NCI-H1694 treated with DMSO at 0.1 percent for 48 hours (cell line): ENCODE measurements around the gene MGAT5.

Experiments
- DNase-seq: peaks from one replicate; lab custom pipeline; 2025; lab: John Stamatoyannopoulos, UW

MGAT5 gene

DNA sequence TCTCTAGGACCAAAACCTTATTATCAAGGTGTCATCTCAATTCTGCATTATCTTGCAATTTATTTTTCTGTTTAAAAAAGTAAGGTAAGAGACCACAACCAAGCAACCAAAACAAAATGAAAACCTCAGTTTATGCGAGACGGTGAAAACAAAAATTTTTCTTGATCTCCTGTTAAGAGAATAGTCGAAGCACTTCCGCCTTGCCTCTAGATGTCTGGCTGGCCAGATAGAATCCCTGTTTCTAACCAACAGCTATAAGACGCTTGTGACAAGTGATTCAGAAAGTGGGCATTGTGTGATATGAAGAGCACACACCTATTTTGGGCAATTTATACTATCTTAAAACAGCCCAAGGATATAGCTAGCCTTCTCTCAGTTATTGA is 51.2 kb downstream of the MGAT5 start:
- DNase-seq, result no peak

DNA sequence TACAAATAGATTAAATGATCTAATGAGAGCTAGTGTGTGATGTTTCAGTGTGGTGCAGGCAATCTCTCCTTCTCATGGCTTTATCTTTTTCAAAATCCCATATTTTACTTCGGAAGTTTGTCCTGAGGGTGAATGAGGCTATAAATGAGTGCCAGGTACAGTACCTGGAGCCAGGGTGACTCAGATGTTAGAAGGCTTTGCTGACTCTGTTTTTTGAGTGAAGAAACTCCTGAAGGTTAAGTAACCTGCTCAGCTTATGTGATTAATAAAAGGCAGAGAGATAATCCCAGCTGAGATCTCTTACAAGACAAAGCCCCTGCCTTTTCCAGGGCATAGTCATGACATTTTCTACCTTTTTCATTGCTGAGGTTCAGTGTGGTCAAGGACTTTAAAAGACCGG is 52.6 kb downstream of the MGAT5 start:
- no peak for DNase-seq

DNA sequence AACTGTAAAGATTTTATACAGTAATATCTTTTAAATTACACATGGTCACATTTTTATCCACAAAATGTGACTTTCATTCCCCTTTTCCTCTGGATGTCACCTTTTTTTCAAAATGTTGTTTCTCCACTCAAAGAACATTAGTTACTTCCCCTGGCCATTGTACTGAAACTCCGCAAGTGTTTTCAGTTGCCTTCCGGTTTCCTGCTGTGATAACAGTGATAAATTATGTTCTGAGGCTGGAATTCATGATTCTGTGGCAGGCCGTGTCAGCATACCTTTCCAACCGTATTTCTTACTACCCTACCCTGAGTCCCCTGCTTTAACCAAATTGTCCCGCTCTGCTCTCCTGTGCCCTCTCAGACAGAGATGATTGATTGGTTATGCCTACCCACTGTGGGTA is 53.5 kb downstream of the MGAT5 start:
- DNase-seq, result no peak

- no peak for DNase-seq
Observed at GRCh38 chr2:134308474-134309385, 54.9 kb downstream of the MGAT5 start.

DNA sequence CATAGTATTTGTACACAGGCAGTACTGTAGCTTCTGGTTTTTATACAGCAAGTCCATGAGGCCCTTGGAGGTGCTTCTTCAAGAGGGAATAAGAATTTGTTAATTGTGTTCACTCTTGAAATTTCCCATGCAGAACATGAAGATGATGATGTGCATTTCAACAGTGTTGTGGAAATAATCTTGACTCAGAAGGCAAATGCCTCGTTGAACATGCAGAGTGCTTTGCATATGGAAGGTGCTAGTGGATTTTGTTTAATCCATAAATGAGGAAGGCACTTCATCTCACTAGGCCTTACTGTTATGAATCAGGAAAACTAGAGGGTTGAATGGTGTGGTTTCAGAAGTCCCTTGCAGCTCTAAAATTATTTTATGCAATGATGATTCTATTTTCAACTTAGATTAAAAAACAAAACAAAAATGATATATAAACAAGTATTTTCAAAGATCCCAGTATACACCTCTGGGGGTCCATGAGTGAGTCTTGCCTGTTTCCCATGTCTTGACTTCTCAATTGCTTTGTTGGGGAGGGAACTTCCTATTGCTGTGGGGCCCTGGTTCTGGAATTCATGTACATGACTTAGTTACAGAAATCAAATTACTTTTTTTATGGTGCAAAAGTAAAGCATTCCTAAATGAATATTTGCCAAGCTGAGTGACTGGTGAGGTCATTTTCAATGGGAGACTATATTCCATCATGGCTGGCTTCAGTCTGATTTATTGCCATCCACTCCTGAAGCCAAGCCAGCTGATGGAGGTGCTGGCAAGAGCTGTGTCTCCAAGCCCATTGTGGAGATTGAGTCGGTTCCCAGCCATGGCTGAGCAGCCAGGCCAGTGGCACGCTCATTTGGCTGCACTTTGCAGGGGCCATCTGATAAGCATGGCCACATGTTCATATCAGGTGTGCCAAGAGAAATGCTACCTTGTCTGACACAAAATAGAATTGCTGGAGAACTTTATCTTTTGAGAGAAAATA is 56.5 kb downstream of the MGAT5 start:
- DNase-seq, result no peak

DNA sequence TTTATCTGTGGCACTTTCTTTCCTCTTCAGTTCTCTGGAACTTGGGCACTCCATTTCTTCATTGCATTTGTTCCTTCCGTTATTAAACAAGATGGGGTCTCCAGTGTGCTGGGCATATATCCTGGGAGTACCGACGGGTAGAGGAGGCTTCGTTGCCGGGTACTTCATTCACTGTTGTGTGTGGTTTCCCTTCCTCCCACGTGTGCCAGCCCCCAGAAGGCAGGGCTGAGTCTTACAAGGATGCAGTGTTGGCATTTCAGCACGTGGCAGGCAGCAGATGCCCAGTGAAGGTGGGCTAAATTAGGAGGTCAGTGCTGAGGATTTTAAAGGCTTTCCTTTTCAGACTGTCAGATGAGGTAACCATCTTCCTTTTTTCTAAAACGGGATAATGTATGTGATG is 58.6 kb downstream of the MGAT5 start:
- no peak for DNase-seq

DNA sequence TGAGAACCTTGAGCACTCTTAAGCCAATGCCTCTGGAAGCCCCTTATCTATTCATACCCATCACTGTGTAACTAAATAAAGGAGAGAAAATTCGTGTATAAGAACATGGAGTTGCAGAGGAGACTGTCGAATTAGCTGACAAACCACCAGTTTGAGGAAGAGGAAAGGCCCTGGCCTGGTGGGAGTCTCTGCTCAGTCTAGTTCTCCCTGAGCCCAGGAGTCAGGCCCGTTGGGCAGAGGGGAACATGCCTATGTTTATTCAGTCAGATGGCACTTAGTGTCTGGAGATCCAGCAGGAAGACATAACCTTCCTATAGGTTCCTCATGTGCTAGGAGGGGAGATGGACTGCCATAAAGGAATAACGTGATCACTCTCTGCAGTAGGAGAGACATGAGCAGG is 60.3 kb downstream of the MGAT5 start:
- no peak for DNase-seq

DNA sequence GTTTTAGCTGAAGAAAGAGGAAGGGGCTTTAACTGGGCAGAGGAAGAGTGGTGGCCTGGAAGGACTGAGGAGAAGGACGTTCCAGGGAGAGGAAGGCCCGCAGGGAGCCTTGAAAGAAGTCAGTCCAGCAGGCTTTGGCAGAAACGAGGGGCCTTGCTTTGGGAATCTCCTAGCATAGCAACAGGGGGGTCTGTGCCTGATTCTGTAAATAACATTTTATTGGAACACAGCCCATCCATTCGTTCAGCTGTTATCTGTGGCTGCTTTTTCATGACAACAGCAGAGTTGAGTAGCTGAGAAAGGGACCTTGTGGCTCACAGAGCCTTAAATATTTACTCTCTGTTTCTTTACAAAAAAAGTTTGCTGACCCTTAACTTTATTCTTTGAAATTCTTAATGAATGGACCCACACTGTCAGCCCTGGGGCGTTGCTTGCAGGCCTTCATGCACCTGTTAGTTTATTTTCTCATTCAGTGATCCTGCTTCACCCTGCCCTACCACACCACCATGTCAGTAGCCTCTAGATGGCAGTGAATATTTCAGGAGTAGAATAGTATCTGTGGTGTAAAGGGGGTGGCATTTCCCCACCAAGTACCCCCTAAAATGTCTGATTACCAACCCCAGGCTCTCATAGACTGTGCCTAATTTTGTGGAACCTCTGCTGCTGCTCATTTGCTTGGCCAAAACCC is 61.0 kb downstream of the MGAT5 start:
- peak; percentile 40 for DNase-seq

GRCh38 chr2:134315471-134315870 is 61.6 kb downstream of the MGAT5 start:
- DNase-seq, result no peak

DNA sequence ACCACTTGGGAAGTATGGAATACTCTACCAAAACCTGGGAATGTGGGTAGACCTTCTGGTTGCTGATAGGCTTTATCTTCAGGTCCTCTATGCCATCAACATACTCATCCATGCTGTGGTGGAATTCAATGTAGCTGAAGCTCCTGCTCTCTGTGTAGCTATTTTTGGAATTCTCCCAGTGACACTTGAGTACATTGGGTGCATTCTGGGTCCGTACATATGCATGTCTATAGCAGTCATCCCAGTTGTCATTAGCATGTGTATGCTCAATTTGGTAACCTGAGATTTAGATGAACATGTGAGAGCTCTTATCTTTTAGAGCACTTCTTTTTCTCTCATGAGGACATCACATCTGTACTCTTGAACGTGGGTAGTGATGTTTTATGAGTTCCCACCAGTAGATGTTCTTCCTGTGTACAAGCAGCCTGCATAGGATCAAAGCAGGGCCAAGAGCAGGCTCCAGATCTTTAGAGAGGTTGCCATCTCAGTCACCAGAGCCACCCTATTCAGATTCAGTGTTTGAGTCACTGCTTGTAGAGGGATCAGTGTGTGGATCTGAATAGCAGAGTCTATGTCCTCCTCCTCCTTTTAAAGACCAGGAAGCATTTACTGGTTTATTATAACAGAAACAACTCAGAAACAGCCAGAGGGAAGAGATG is 65.9 kb downstream of the MGAT5 start:
- DNase-seq, result no peak

GRCh38 chr2:134320930-134321329 is 67.1 kb downstream of the MGAT5 start:
- no peak for DNase-seq

DNA sequence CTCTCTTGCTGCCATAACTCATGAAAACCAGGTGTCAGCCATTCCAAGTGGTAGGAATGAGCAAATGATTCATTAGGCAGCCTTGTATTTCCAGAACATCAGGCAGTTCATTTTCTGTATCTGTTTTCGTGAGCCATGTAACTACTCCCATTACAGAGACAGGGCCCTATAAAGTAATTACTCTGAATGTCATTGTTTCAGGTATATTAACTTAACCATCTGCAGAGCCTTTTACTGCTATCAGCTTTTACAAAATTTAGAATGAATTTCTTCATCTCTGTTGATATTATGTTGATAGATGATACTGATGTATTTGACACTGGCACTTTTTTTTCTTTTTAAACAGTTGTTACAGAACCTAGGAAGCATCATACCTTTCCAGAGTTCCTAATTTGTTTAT is 69.9 kb downstream of the MGAT5 start:
- no peak for DNase-seq

DNA sequence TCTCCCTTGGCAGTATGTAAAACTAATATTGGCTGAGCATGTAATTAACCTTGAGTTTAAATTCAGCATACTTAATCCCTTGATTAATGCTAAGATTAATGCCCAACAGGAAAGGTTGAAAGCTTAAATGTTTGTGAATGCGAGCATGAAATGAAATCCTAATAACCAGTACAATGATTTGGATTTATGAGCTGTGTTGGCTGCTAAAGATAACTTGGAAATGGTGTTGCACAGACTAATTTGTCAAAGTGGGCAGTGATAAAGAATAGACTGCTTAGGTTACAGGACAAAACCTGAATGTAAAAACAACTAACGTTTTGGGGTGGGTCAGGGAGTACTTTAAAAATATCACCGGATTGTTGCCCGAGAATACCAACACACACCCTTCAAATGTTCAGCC is 70.6 kb downstream of the MGAT5 start:
- DNase-seq, result no peak

GRCh38 chr2:134324947-134325346 is 71.1 kb downstream of the MGAT5 start:
- DNase-seq, result no peak

GRCh38 chr2:134325696-134326095 is 71.8 kb downstream of the MGAT5 start:
- DNase-seq, result no peak

- no peak for DNase-seq
Observed at GRCh38 chr2:134327367-134327766, 73.5 kb downstream of the MGAT5 start.

DNA sequence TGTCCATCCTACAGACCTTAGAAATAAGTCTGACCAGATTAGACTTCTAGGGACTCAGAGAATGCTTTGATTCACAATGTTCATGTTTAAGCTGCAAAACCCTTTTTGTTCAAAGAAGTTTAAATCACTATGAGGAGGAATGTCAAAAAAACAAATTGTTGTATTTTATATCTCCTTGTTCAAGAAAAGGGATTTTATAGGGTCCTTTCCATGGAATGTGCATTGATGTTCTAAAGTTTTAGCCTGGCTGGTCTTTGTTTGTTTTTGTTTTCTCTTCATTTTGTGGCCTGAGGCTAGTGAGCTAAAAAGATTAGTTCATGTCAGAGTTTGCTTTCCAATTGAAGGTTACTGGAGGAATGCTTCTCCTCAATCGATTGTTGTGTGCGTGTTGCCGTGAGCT is 77.2 kb downstream of the MGAT5 start:
- DNase-seq, result no peak

DNA sequence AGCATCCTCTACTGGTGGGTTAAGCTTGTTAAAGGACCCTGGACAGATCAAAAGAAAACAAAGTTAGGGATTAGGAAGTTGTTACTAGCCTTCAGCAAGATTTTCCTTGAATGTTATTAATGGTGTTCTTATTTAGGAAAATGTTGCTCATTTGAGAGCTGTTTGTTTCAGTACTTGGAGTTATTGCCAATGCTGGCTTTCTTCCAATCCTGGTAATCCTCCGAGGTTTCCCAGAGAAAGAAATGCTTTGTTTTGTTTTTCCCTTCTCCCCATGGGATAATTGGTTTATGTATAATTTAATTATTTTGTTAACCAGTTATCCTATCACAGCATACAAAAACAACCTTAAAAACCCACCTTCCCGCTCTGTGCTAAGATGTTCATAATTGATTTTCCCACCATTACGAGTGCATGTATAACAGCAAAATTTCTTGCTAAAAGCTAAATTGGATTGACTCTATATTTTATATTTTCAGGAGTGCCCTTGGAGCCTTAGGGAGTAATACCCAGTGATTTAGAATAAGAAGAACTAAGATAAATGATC is 79.8 kb downstream of the MGAT5 start:
- no peak for DNase-seq

- DNase-seq, result no peak
Observed at GRCh38 chr2:134334542-134335353, 80.9 kb downstream of the MGAT5 start.

GRCh38 chr2:134335601-134336000 is 81.7 kb downstream of the MGAT5 start:
- no peak for DNase-seq

GRCh38 chr2:134336352-134336751 is 82.5 kb downstream of the MGAT5 start:
- no peak for DNase-seq
